Sigmoid colon (tissue), 7 donors: ENCODE results near the gene ACTA2. TPM values are rescaled to one million over a fixed set of nuclear protein-coding genes. Genes with fewer than 3 reads are reported as not detected.
A peak's percentile ranks its signal among the peaks of the same experiment; 100 is the strongest.

ENCODE experiments used
- DNase-seq: peaks from one replicate; pipeline ENCODE4 v3.0.0-alpha.2; 2019
- H3K27ac ChIP-seq, 4 donors: fragments of 200-600 bp; sonication (generic); one replicate each; pipeline ENCODE4 v1.5.1; 2016 to 2019; ENCODE audit warnings: mild to moderate bottlenecking in 1 of 4
- H3K27me3 ChIP-seq, 3 donors: fragments of 200-600 bp; sonication (generic); one replicate each; pipeline ENCODE4 v1.5.1; 2019; ENCODE audit warnings: mild to moderate bottlenecking in 1 of 3
- H3K36me3 ChIP-seq, 4 donors: fragments of 200-600 bp; sonication (generic); one replicate each; pipeline ENCODE4 v1.5.1; 2016 to 2019
- H3K4me1 ChIP-seq, 4 donors: fragments of 200-600 bp; sonication (generic); one replicate each; pipeline ENCODE4 v1.5.1; 2017 to 2019
- H3K4me3 ChIP-seq, 4 donors: fragments of 200-600 bp; sonication (generic); one replicate each; pipeline ENCODE4 v1.5.1; 2017 to 2019; ENCODE audit warnings: mild to moderate bottlenecking in 2 of 4, moderate library complexity in 1 of 4
- H3K9me3 ChIP-seq, 4 donors: fragments of 200-600 bp in 3 of 4; sonication (generic) in 3 of 4; one replicate each; pipeline versions ENCODE4 v1.5.1 to v1.6.1; 2013 to 2019
- CTCF ChIP-seq, 4 experiments: fragments of 450-650 bp in 3 of 4; fragments of 200-600 bp in 1 of 4; IDR thresholded peaks; one replicate each; pipeline ENCODE4 v1.5.1; 2016 to 2019; ENCODE audit warnings: antibody characterized with exemption in 4 of 4, mild to moderate bottlenecking in 3 of 4, moderate library complexity in 2 of 4
- EP300 ChIP-seq, 4 donors: sonication (generic); formaldehyde crosslinking; IDR thresholded peaks; one replicate each; pipeline ENCODE4 v1.6.1; 2017; ENCODE audit warnings: antibody characterized with exemption in 4 of 4
- POLR2A ChIP-seq, 2 donors: fragments of 450-650 bp; IDR thresholded peaks; one replicate each; pipeline ENCODE4 v1.6.1; 2016; ENCODE audit warnings: antibody characterized with exemption in 2 of 2, mild to moderate bottlenecking in 2 of 2, moderate library complexity in 2 of 2
- POLR2AphosphoS5 ChIP-seq, 4 donors: sonication (generic); formaldehyde crosslinking; IDR thresholded peaks; one replicate each; pipeline ENCODE4 v1.6.1; 2017; ENCODE audit warnings: antibody characterized with exemption in 4 of 4
- WGBS, 2 donors: extraction: QIAGEN DNeasy Blood & Tissue Kit; methylation state at CpG; one replicate each; pipeline ENCODE4 v1.1.7; 2013; 5-methylcytosine and 5-hydroxymethylcytosine counted together
- intact Hi-C: fragments of 100-400 bp; cut with DNase I; formaldehyde crosslinking; loops from one replicate; pipeline ENCODE4 v1.15.1; 2023
- polyA plus RNA-seq, 3 donors: library from polyadenylated mRNA; stranded (reverse); fragments of 200-250 nt; gene quantifications; one replicate each; pipeline ENCODE4 v1.2.3, GENCODE V29; 2013
- total RNA-seq, 4 donors: library from RNA; depleted of rRNA; stranded (reverse); fragments of >200 nt; gene quantifications; one replicate each; pipeline ENCODE4 v1.1.0, GENCODE V29; 2016
- donor health status: healthy with polysubstance abuse.
- donor health status: Bipolar disorder and iron deficiency.
- donor health status: healthy.

The ACTA2 gene
- total and polyA plus RNA-seq, 7 donors: 43.7 to 5,444 (median 2,072) TPM

GRCh38 chr10:88915781-88916180 lies 36.8 kb downstream of the ACTA2 start:
- Histone ChIP-seq H3K4me3 (no peak overlapping the region), H3K9me3 (no peaks in the 10 kb centered on the region), H3K27me3 (no peaks in the 10 kb centered on the region), H3K27ac (no peak overlapping the region), H3K4me1 (peaks cover 0 to 13% (median 0%) of the 10 kb centered on the region in 4 donors), H3K36me3 (no peaks in the 10 kb centered on the region)
- intact Hi-C loops: no loop called here
- 83 to 91% methylated on average over 2 of the region's 2 CpGs for WGBS, 2 donors
- no peak for TF ChIP-seq POLR2AphosphoS5 (IDR thresholded peaks at IDR 0.05)
- no peak for TF ChIP-seq CTCF (IDR thresholded peaks at IDR 0.05)
- no peak for DNase-seq

GRCh38 chr10:88913788-88914187 lies 38.8 kb downstream of the ACTA2 start:
- Histone ChIP-seq H3K9me3 (no peaks in the 10 kb centered on the region), H3K27ac (peak overlapping the region in 2 of 4 donors; percentile 26 to 43), H3K4me3 (no peak overlapping the region), H3K27me3 (no peaks in the 10 kb centered on the region), H3K4me1 (peaks cover 0 to 5% (median 0%) of the 10 kb centered on the region in 4 donors), H3K36me3 (no peaks in the 10 kb centered on the region)
- WGBS, 2 donors: 66 to 71% methylated on average over 5 of the region's 5 CpGs
- no peak for DNase-seq
- intact Hi-C loops: no loop called here
- TF ChIP-seq CTCF (IDR thresholded peaks at IDR 0.05) (no peak), POLR2AphosphoS5 (IDR thresholded peaks at IDR 0.05) (no peak), EP300 (IDR thresholded peaks at IDR 0.05) (no peak), POLR2A (IDR thresholded peaks at IDR 0.05) (no peak)

GRCh38 chr10:88913127-88913526 lies 39.4 kb downstream of the ACTA2 start:
- Histone ChIP-seq H3K4me1 (peaks cover 0 to 5% (median 0%) of the 10 kb centered on the region in 4 donors), H3K27me3 (no peaks in the 10 kb centered on the region), H3K4me3 (no peak overlapping the region), H3K9me3 (no peaks in the 10 kb centered on the region), H3K36me3 (no peaks in the 10 kb centered on the region), H3K27ac (peak overlapping the region; percentile 14 to 43 (median 32))
- 77 to 80% methylated on average over 9 of the region's 9 CpGs for WGBS, 2 donors
- intact Hi-C loops: no loop called here
- peak; percentile 67 for DNase-seq
- TF ChIP-seq CTCF (IDR thresholded peaks at IDR 0.05) (no peak), POLR2AphosphoS5 (IDR thresholded peaks at IDR 0.05) (peak in 1 of 4 donors; percentile 22)

- Histone ChIP-seq H3K36me3 (no peaks in the 10 kb centered on the region), H3K27me3 (no peaks in the 10 kb centered on the region), H3K4me3 (no peak overlapping the region), H3K4me1 (peaks cover 0 to 5% (median 0%) of the 10 kb centered on the region in 4 donors), H3K9me3 (no peaks in the 10 kb centered on the region), H3K27ac (no peak overlapping the region)
- no peak for DNase-seq
- 90 to 95% methylated on average over 3 of the region's 3 CpGs for WGBS, 2 donors
- TF ChIP-seq EP300 (IDR thresholded peaks at IDR 0.05) (no peak), CTCF (IDR thresholded peaks at IDR 0.05) (no peak), POLR2AphosphoS5 (IDR thresholded peaks at IDR 0.05) (no peak), POLR2A (IDR thresholded peaks at IDR 0.05) (no peak)
- intact Hi-C loops: no loop called here
Measured at GRCh38 chr10:88911851-88912250, 40.7 kb downstream of the ACTA2 start.

GRCh38 chr10:88911116-88911515 lies 41.5 kb downstream of the ACTA2 start:
- no peaks in the 10 kb centered on the region for H3K9me3 ChIP-seq
- H3K27ac ChIP-seq: no peak overlapping the region
- H3K4me3 ChIP-seq: no peak overlapping the region
- no peak for DNase-seq
- H3K4me1 ChIP-seq: peaks cover 0 to 5% (median 0%) of the 10 kb centered on the region in 4 donors
- H3K27me3 ChIP-seq: no peaks in the 10 kb centered on the region
- WGBS, 2 donors: 94 to 97% methylated on average over 1 of the region's 1 CpG
- TF ChIP-seq EP300 (IDR thresholded peaks at IDR 0.05) (no peak), CTCF (IDR thresholded peaks at IDR 0.05) (no peak)
- no peaks in the 10 kb centered on the region for H3K36me3 ChIP-seq
- intact Hi-C loops: no loop called here
